ENCODE data around the gene YARS1.

YARS1 gene

DNA sequence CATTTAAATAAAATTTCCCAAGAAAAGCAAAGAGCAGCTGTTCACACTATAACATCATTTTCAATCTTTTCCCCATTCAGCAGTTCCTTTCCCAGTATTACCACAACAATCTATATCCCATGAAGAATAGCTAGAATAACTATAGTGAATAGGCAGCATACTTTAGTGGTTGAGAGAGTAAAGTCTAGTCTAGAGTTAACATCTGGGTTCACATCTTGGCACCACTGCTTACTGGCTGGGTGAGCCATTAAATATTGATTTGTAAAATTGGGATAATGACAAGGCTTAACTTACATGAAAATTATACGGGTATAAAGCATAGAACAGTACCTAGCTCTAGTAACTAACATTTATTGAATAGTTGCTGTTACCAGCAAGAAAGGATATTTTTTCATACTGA, 14.7 kb upstream of the YARS1 start:
- H3K36me3 ChIP-seq (replicated peaks): peaks cover 65% of the 10 kb centered on the region
- in situ Hi-C loops (cut with MboI; ENCODE audit: low sequenced_read_pairs): no loop called here
- no peak overlapping the region for H3K4me3 ChIP-seq
- no peaks in the 10 kb centered on the region for H3K4me1 ChIP-seq
- H3K27me3 ChIP-seq (ENCODE audit: low read depth): no peaks in the 10 kb centered on the region
- H3K9me3 ChIP-seq: no peaks in the 10 kb centered on the region
- DNase-seq (ENCODE audit: low spot score in 2 of 2): no peak

DNA sequence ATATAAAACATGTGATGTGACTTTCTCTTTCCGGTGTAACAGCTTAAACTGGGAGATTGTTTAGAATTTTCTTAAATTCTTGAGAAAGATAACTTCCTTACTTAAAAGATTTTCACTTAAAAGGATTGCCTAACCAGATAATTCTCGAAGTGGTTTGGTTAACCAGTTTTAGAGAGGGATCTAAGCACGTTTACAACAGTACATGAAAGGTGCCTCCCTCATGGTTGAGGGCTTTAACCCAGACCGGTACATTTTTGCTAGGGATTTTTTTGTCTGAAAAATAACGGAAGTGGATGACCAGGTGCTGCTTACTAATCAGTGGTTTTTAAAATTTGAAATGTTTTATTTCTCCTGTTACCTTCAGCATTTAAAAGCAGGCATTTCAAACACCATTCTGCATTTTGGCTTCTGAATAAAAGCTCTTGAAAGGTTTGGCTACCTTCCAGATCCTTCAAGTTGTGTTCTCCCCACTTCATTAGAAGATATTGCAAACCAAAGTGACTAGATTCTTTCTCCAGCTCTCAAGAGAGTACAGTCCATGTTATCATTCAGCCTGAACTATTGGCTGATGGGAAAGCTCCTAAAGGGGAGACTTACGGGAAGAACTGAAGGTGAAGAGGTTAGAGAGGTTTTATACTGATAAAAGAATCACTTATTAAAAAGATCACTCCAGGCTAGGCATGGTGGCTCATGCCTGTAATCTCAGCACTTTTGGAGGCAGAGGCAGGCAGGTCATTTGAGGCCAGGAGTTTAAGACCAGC, 13.1 kb upstream of the YARS1 start:
- in situ Hi-C loops (cut with MboI; ENCODE audit: low sequenced_read_pairs): no loop called here
- Histone ChIP-seq H3K4me3 (no peak overlapping the region), H3K36me3 (replicated peaks) (peaks cover 79% of the 10 kb centered on the region), H3K27me3 (ENCODE audit: low read depth) (no peaks in the 10 kb centered on the region), H3K9me3 (no peaks in the 10 kb centered on the region), H3K4me1 (no peaks in the 10 kb centered on the region)
- DNase-seq (ENCODE audit: low spot score in 2 of 2): no peak

DNA sequence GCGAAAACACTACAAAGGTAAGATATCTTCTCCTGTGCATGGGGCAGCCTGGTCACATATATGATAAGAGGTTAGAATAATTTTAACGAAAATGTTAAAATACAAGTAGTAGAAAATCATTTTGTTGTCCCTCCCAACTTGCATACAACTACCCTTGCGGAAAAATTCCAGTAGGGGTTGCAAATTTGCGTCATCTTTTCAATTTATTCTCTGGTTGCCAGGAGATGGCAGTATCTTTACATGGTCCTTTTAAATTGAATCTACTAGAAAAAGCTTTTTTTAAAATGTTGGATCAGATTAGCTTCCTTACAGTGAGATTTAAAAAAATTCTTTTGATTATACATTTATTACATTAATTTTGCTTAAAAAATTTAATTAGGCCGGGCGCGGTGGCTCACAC, 11.2 kb upstream of the YARS1 start:
- DNase-seq (ENCODE audit: low spot score in 2 of 2): no peak
- H3K27me3 ChIP-seq (ENCODE audit: low read depth): no peaks in the 10 kb centered on the region
- H3K4me1 ChIP-seq: no peaks in the 10 kb centered on the region
- no peak overlapping the region for H3K4me3 ChIP-seq
- H3K9me3 ChIP-seq: no peaks in the 10 kb centered on the region
- in situ Hi-C loops (cut with MboI; ENCODE audit: low sequenced_read_pairs): no loop called here
- H3K36me3 ChIP-seq (replicated peaks): peaks cover 70% of the 10 kb centered on the region

DNA sequence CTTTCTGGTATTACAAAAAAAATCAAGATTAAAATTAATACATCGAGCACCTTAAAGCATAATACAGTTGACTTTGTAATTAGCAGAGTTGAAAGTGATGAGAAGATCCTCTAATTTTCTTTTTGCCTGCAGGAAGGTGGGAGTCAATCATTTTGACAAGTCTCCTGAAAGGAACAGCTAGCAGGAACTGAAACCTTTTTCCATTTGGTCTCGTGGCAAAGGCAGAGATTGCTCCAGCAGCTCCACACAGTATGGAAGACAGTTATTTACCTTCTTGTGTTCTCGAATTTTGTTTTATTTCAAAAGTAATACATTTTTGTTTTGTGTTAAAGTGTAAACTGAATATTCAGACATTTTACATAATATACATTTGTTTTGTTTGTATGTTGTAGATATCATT, 8.0 kb upstream of the YARS1 start:
- in situ Hi-C loops (cut with MboI; ENCODE audit: low sequenced_read_pairs): no loop called here
- H3K36me3 ChIP-seq (replicated peaks): peaks cover 46% of the 10 kb centered on the region
- H3K4me1 ChIP-seq: no peaks in the 10 kb centered on the region
- no peak overlapping the region for H3K4me3 ChIP-seq
- no peaks in the 10 kb centered on the region for H3K27me3 ChIP-seq (ENCODE audit: low read depth)
- DNase-seq (ENCODE audit: low spot score in 2 of 2): no peak
- no peaks in the 10 kb centered on the region for H3K9me3 ChIP-seq

DNA sequence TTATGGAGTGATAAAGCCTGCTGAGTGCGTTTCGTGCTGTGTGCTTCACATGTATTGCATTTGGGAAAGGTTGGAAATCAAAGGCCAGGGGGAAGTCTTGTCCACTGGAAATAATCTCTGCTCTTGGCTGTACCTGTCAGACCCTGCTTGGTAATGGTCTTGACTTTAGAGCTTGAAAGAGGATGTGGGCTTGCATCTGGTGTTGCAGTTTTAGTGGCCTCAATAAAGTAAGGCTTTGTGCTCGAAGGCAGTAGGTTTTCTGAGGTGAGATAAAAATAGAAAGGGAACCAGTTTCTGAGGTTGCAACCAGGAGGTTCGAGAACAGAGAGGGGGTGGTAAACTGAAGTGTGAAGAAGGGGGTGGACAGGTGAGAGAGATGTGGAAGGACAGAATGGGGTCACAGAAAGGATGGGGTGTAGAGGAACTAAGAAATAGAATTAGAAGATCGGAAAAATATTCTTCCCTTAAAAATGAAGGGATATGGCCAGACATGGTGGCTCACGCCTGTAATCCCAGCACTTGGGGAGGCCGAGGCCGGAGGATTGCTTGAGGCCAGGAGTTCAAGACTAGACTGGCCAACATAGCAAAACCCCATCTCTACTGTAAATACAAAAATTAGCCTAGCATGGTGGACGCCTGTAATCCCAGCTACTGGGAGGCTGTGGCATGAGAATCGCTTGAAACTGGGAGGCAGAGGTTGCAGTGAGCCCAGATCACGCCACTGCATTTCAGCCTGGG, 1.8 kb upstream of the YARS1 start:
- Histone ChIP-seq H3K36me3 (replicated peaks) (peaks cover 26% of the 10 kb centered on the region), H3K4me3 (peak overlapping the region; percentile 93), H3K9me3 (no peaks in the 10 kb centered on the region), H3K27me3 (ENCODE audit: low read depth) (no peaks in the 10 kb centered on the region), H3K4me1 (peaks cover 14% of the 10 kb centered on the region)
- in situ Hi-C loops (cut with MboI; ENCODE audit: low sequenced_read_pairs): no loop called here
- DNase-seq (ENCODE audit: low spot score in 2 of 2): no peak

DNA sequence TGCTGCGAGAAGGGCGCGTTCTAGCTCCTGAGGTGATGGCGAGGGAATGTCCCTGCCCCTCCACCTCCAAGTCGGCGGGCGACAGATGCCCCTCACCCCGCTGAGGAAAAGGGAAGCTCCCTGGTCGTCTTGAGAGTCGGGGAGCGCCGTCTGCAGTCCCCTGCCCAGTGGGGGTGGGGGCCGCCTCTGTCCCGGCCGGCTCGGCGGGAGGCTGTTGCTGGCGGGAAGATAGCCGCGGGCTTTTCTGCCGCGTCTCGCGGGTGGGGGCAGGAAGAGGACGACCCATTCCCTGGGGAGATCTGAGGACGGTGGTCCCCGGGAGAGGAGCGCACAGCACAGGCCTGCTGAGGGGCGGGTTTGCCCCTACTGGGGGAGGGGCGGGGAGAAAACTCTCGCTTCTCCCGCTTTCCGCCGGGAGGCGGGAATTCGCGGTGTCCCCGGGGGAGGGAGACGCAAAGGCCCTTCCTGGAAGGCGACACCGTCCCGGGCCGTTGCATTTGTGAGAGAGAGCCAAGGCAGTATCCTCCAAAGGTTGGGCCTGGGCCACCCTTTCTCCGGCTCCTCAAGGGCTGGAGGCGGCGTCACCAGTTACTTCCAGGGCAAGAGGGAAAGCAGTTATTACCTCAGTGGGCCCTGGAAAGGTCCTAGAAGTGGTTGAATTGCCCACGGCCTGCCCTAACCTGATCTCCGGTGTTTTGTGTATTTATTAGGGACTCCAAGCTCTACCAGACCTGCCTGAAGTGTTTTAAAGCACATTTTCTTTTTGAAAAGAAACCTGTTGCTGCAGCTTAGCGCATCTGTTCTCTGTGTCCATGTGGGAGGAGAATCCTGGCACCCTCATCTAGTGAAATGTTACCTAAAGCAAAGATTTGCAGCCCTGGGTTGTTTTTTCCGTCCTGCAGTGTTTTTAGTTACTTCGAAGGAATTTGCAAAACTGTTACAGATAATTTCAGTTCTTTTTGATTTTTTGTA, 943 bp upstream of the YARS1 start:
- peaks cover 29% of the 10 kb centered on the region for H3K36me3 ChIP-seq (replicated peaks)
- H3K27me3 ChIP-seq (ENCODE audit: low read depth): no peaks in the 10 kb centered on the region
- H3K4me3 ChIP-seq: peak overlapping the region; percentile 93
- H3K4me1 ChIP-seq: peaks cover 14% of the 10 kb centered on the region
- no peaks in the 10 kb centered on the region for H3K9me3 ChIP-seq
- peak; percentile 78 to 91 for DNase-seq (ENCODE audit: low spot score in 2 of 2)
- in situ Hi-C loops (cut with MboI; ENCODE audit: low sequenced_read_pairs): no loop called here

DNA sequence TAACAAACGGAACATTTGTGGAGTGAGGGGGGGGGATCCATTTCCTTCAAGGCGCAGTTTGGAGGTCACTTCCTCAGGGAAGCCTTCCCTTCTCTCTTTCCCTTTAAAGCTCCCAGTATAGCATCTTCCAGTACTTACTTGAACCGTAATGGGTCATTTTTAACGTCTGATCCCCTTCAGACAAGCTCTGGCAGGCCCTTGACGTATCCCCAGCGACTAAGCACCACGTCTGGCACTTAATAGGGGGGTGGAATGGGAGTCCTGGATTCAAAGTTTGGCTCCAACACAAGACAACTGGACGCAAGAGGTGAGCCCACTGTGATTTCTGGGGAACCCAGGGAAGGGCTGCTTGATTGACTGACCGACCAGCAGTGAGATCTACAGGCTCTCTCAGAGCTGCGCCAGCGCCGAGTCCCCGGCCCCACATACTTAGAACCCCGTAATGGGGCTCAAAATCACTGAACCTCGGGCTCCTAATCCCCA, 441 bp downstream of the YARS1 start:
- H3K9me3 ChIP-seq: no peaks in the 10 kb centered on the region
- H3K36me3 ChIP-seq (replicated peaks): peaks cover 38% of the 10 kb centered on the region
- peaks cover 17% of the 10 kb centered on the region for H3K4me1 ChIP-seq
- no peaks in the 10 kb centered on the region for H3K27me3 ChIP-seq (ENCODE audit: low read depth)
- peak; percentile 23 to 32 for DNase-seq (ENCODE audit: low spot score in 2 of 2)
- in situ Hi-C loops (cut with MboI; ENCODE audit: low sequenced_read_pairs): no loop called here
- peak overlapping the region; percentile 93 for H3K4me3 ChIP-seq

DNA sequence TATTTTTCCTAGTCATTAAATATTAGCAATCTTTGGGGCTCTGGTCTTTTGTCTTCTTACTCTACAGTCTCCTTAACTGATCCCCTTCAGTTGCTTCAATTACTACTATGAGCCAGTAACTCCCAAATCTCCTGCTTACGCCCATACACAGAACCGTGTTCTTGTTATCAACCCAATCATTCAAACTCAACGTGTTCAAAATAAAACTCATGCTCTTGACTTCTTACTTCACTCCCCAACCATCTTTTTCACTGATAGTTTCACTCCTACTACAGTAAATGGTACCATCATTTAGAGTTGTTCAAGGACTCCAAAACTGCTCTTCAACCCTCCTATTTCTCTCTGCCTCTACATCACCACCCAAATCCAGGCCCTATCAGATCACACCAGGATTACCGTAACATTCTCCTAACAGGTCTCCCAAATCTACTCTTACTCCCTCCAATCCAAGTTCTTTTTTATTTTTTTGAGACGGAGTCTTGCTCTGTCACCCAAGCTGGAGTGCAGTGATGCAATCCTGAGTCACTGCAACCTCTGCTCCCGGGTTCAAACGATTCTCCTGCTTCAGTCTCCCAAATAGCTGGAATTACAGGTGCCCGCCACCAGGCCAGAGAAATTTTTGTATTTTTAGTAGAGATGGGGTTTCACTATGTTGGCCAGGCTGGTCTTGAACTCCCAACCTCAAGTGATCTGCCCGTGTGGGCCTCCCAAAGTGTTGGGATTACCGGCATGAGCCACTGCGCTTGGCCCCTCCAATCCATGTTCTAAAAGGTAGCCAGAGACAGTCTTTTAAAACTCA, 3.0 kb downstream of the YARS1 start:
- H3K27me3 ChIP-seq (ENCODE audit: low read depth): no peaks in the 10 kb centered on the region
- no peak for DNase-seq (ENCODE audit: low spot score in 2 of 2)
- in situ Hi-C loops (cut with MboI; ENCODE audit: low sequenced_read_pairs): no loop called here
- no peak overlapping the region; the same call in 1 of the 2 replicates for H3K4me3 ChIP-seq
- H3K36me3 ChIP-seq (replicated peaks): peaks cover 63% of the 10 kb centered on the region
- no peaks in the 10 kb centered on the region for H3K9me3 ChIP-seq
- H3K4me1 ChIP-seq: peaks cover 15% of the 10 kb centered on the region

DNA sequence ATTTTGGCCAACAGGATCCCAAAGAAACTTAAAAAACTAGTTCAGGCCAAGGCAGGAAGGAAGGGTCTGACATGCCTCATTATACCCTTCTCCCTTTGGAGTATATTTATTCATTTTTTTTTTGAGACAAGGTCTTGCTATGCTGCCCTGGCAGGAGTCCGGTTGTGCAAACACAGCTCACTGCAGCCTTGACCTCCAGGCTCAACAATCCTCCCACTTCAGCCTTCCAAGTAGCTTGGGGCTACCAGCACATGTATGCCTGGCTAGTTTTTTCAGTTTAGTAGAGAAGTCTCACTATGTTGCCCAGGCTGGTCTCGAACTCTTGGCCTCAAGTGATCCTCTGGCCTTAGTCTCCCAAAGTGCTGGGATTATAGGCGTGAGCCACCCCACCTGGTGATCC, 5.2 kb downstream of the YARS1 start:
- Histone ChIP-seq H3K4me1 (peaks cover 11% of the 10 kb centered on the region; the same call in 1 of the 2 replicates), H3K36me3 (replicated peaks) (peaks cover 84% of the 10 kb centered on the region), H3K27me3 (ENCODE audit: low read depth) (no peaks in the 10 kb centered on the region), H3K4me3 (no peak overlapping the region), H3K9me3 (no peaks in the 10 kb centered on the region)
- in situ Hi-C loops (cut with MboI; ENCODE audit: low sequenced_read_pairs): no loop called here
- no peak for DNase-seq (ENCODE audit: low spot score in 2 of 2)

DNA sequence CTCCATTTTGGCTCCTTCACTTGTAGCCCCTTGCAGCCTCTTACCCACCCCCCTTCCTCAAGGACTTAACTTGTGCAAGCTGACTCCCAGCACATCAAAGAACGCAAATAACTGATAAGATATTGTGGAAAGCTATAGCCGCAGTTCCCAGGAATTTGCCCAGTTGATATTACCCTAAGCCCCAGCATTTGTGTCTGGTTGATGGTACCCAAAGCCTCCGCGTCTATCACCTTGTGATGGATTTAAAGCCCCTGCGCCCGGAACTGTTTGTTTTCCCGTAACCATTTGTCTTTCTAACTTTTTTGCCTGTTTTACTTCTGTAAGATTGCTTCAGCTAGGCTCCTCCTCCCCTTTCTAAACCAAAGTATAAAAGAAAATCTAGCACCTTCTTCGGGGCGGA, 5.9 kb downstream of the YARS1 start:
- H3K4me3 ChIP-seq: no peak overlapping the region
- no peaks in the 10 kb centered on the region for H3K27me3 ChIP-seq (ENCODE audit: low read depth)
- in situ Hi-C loops (cut with MboI; ENCODE audit: low sequenced_read_pairs): no loop called here
- H3K36me3 ChIP-seq (replicated peaks): peaks cover 84% of the 10 kb centered on the region
- H3K9me3 ChIP-seq: no peaks in the 10 kb centered on the region
- peaks cover 11% of the 10 kb centered on the region; the same call in 1 of the 2 replicates for H3K4me1 ChIP-seq
- DNase-seq (ENCODE audit: low spot score in 2 of 2): no peak

DNA sequence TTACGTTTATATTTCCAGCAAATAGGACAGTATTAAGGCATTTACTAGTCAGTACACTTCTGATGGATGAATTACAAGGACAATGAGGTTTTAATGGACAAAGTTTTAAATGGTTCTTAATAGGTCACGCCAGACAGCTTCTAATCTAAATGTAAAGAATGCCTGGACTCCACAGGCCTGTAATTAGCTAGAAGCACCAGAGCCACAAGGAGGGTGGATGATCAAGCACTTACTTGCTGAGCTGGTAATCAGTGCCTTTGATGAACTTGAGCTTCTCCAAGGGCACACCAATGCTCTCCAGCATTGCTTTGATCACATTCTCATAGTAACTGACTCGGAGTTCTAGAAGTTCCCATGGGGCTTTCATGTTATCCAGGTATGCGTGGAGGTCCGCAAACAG, 6.8 kb downstream of the YARS1 start:
- peaks cover 11% of the 10 kb centered on the region; the same call in 1 of the 2 replicates for H3K4me1 ChIP-seq
- H3K36me3 ChIP-seq (replicated peaks): peaks cover 88% of the 10 kb centered on the region
- H3K4me3 ChIP-seq: no peak overlapping the region
- in situ Hi-C loops (cut with MboI; ENCODE audit: low sequenced_read_pairs): no loop called here
- H3K27me3 ChIP-seq (ENCODE audit: low read depth): no peaks in the 10 kb centered on the region
- no peak for DNase-seq (ENCODE audit: low spot score in 2 of 2)
- no peaks in the 10 kb centered on the region for H3K9me3 ChIP-seq

DNA sequence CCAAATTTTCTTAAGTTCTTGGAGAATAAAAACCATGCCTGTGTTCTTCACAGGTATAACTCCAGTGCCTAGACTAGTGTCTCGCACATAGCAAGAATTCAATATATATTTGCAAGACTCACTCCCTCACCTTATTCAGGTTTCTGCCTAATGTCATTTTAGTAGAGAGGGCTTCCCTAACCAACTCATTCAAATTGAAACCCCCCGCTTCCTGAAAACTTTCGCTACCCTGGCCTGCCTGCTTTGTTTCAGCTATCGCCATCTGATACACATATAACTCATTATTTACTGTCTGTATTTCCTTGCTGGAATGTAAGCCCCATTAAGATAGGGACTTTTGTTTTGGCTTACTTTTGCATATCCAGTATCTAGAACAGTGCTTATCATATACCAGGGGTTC, 8.6 kb downstream of the YARS1 start:
- in situ Hi-C loops (cut with MboI; ENCODE audit: low sequenced_read_pairs): no loop called here
- Histone ChIP-seq H3K27me3 (ENCODE audit: low read depth) (no peaks in the 10 kb centered on the region), H3K4me3 (no peak overlapping the region), H3K36me3 (replicated peaks) (peaks cover 77% of the 10 kb centered on the region), H3K4me1 (0 out of 2 replicates have a peak, but pooled peaks cover 3% of the 10 kb centered on the region), H3K9me3 (no peaks in the 10 kb centered on the region)
- no peak for DNase-seq (ENCODE audit: low spot score in 2 of 2)
